Measurements from ENCODE around the gene ZC3H13. TPM values are rescaled to one million over a fixed set of nuclear protein-coding genes. Genes with fewer than 3 reads are reported as not detected.

The ZC3H13 gene
- total RNA-seq, 4 donors from 2014 or later, result 14.7 to 20.7 (median 17.1) TPM

- Histone ChIP-seq H3K9me3 (no peaks in the 10 kb centered on the region), H3K27me3 (no peaks in the 10 kb centered on the region), H3K4me1 (no peaks in the 10 kb centered on the region), H3K36me3 (no peaks in the 10 kb centered on the region), H3K27ac (no peak overlapping the region), H3K4me3 (no peak overlapping the region)
- ATAC-seq, result no peak
- in situ Hi-C loops (cut with MboI; ENCODE audit: low sequenced_read_pairs in 4 of 4) (no loop called here), intact Hi-C loops (cut with DNase I; ENCODE audit: low total_unique reads) (no loop called here)
- DNase-seq, result no peak
- TF ChIP-seq CTCF (IDR thresholded peaks at IDR 0.05 in 4 of 5, conservative IDR thresholded peaks at IDR 0.05 in 1 of 5) (no peak), POLR2A (IDR thresholded peaks at IDR 0.05) (no peak)
Observed at GRCh38 chr13:46075811-46076210, 23.3 kb upstream of the ZC3H13 start.

- H3K9me3 ChIP-seq, result no peaks in the 10 kb centered on the region
- no peaks in the 10 kb centered on the region for H3K36me3 ChIP-seq
- H3K4me3 ChIP-seq, result no peak overlapping the region
- no peaks in the 10 kb centered on the region for H3K4me1 ChIP-seq
- in situ Hi-C loops (cut with MboI; ENCODE audit: low sequenced_read_pairs in 4 of 4), result no loop called here
- no peaks in the 10 kb centered on the region for H3K27me3 ChIP-seq
- H3K27ac ChIP-seq, result no peak overlapping the region
- intact Hi-C loops (cut with DNase I; ENCODE audit: low total_unique reads), result no loop called here
- DNase-seq, result no peak
- ATAC-seq, result no peak
- TF ChIP-seq POLR2A (IDR thresholded peaks at IDR 0.05), result no peak
- no peak for TF ChIP-seq CTCF (IDR thresholded peaks at IDR 0.05 in 4 of 5, conservative IDR thresholded peaks at IDR 0.05 in 1 of 5)
Observed at GRCh38 chr13:46071590-46072249, 19.2 kb upstream of the ZC3H13 start.

GRCh38 chr13:46063292-46063691 is 10.7 kb upstream of the ZC3H13 start:
- H3K27ac ChIP-seq, result no peak overlapping the region
- DNase-seq (no peak), ATAC-seq (no peak)
- no peaks in the 10 kb centered on the region for H3K27me3 ChIP-seq
- no peaks in the 10 kb centered on the region for H3K4me1 ChIP-seq
- TF ChIP-seq POLR2A (IDR thresholded peaks at IDR 0.05) (no peak), CTCF (IDR thresholded peaks at IDR 0.05 in 4 of 5, conservative IDR thresholded peaks at IDR 0.05 in 1 of 5) (no peak)
- in situ Hi-C loops (cut with MboI; ENCODE audit: low sequenced_read_pairs in 4 of 4), result no loop called here
- intact Hi-C loops (cut with DNase I; ENCODE audit: low total_unique reads), result no loop called here
- no peak overlapping the region for H3K4me3 ChIP-seq
- H3K9me3 ChIP-seq, result no peaks in the 10 kb centered on the region
- H3K36me3 ChIP-seq, result no peaks in the 10 kb centered on the region

GRCh38 chr13:46062185-46062584 is 9.6 kb upstream of the ZC3H13 start:
- in situ Hi-C loops (cut with MboI; ENCODE audit: low sequenced_read_pairs in 4 of 4) (no loop called here), intact Hi-C loops (cut with DNase I; ENCODE audit: low total_unique reads) (no loop called here)
- no peak for DNase-seq
- Histone ChIP-seq H3K27ac (no peak overlapping the region), H3K36me3 (no peaks in the 10 kb centered on the region), H3K27me3 (no peaks in the 10 kb centered on the region), H3K4me1 (no peaks in the 10 kb centered on the region), H3K4me3 (no peak overlapping the region), H3K9me3 (no peaks in the 10 kb centered on the region)
- no peak for ATAC-seq
- TF ChIP-seq POLR2A (IDR thresholded peaks at IDR 0.05) (no peak), CTCF (IDR thresholded peaks at IDR 0.05 in 4 of 5, conservative IDR thresholded peaks at IDR 0.05 in 1 of 5) (no peak)

GRCh38 chr13:46059405-46059804 is 6.9 kb upstream of the ZC3H13 start:
- no peak overlapping the region for H3K4me3 ChIP-seq
- ATAC-seq (no peak), DNase-seq (no peak)
- H3K36me3 ChIP-seq, result no peaks in the 10 kb centered on the region
- in situ Hi-C loops (cut with MboI; ENCODE audit: low sequenced_read_pairs in 4 of 4), result no loop called here
- intact Hi-C loops (cut with DNase I; ENCODE audit: low total_unique reads), result no loop called here
- no peak overlapping the region for H3K27ac ChIP-seq
- H3K27me3 ChIP-seq, result no peaks in the 10 kb centered on the region
- H3K9me3 ChIP-seq, result no peaks in the 10 kb centered on the region
- TF ChIP-seq CTCF (IDR thresholded peaks at IDR 0.05 in 4 of 5, conservative IDR thresholded peaks at IDR 0.05 in 1 of 5) (no peak), POLR2A (IDR thresholded peaks at IDR 0.05) (no peak)
- no peaks in the 10 kb centered on the region for H3K4me1 ChIP-seq

Data from gastrocnemius medialis (tissue), 4 donors.